Stimulated activated CD8-positive, alpha-beta memory T cell treated with anti-CD3 and anti-CD28 coated beads, Interleukin-2, amount 100 ng/mL, for 1 hour (primary cell): ENCODE data around the gene ICAM2.
A peak's percentile ranks its signal among the peaks of the same experiment; 100 is the strongest.

Source experiments
- DNase-seq, 2 donors: peaks; one replicate each; pipeline ENCODE4 v3.0.0-alpha.2; 2020; ENCODE audit warnings: low read depth in 2 of 2

ICAM2 gene

GRCh38 chr17:64020056-64020766, at the start of gene ICAM2:
Gene ICAM2 (minus strand): TSS chr17:64020633. CDS start chr17:64006691, 13,942 bp downstream.
- peak; percentile 78 to 79 for DNase-seq

GRCh38 chr17:64070213-64070612, 49.8 kb upstream of the ICAM2 start:
- no peak for DNase-seq

GRCh38 chr17:64069143-64069542, 48.7 kb upstream of the ICAM2 start:
- DNase-seq, result no peak

- no peak for DNase-seq
Observed at GRCh38 chr17:64067657-64068056, 47.2 kb upstream of the ICAM2 start.

- DNase-seq, result no peak
Observed at GRCh38 chr17:64066716-64067115, 46.3 kb upstream of the ICAM2 start.

GRCh38 chr17:64065161-64065560, 44.7 kb upstream of the ICAM2 start:
- DNase-seq, result no peak

GRCh38 chr17:64064331-64064730, 43.9 kb upstream of the ICAM2 start:
- DNase-seq, result no peak

- DNase-seq, result peak in 1 of 2 donors; percentile 24
Observed at GRCh38 chr17:64063766-64064224, 43.4 kb upstream of the ICAM2 start.

GRCh38 chr17:64063088-64063487, 42.7 kb upstream of the ICAM2 start:
- no peak for DNase-seq

GRCh38 chr17:64061178-64061898, 40.9 kb upstream of the ICAM2 start:
- no peak for DNase-seq

GRCh38 chr17:64060331-64060730, 39.9 kb upstream of the ICAM2 start:
- no peak for DNase-seq

- DNase-seq, result no peak
Observed at GRCh38 chr17:64059756-64060155, 39.3 kb upstream of the ICAM2 start.

GRCh38 chr17:64058621-64059020, 38.2 kb upstream of the ICAM2 start:
- no peak for DNase-seq

- DNase-seq, result no peak
Observed at GRCh38 chr17:64057701-64058263, 37.3 kb upstream of the ICAM2 start.

GRCh38 chr17:64056269-64057005, 36.0 kb upstream of the ICAM2 start:
- no peak for DNase-seq

GRCh38 chr17:64055183-64056142, 35.0 kb upstream of the ICAM2 start:
- no peak for DNase-seq

- no peak for DNase-seq
Observed at GRCh38 chr17:64054304-64054703, 33.9 kb upstream of the ICAM2 start.

GRCh38 chr17:64053101-64053500, 32.7 kb upstream of the ICAM2 start:
- no peak for DNase-seq

GRCh38 chr17:64051153-64051552, 30.7 kb upstream of the ICAM2 start:
- no peak for DNase-seq

GRCh38 chr17:64048805-64049204, 28.4 kb upstream of the ICAM2 start:
- no peak for DNase-seq

GRCh38 chr17:64045176-64045575, 24.7 kb upstream of the ICAM2 start:
- no peak for DNase-seq
